ENCODE measurements around the gene PCSK6.

Gene PCSK6

GRCh38 chr15:101489599-101490407 lies at the start of gene PCSK6:
Gene PCSK6, minus strand, starts transcription at chr15:101489707. Its CDS starts 37 bp downstream, at chr15:101489670.
- DNase-seq, result no peak

GRCh38 chr15:101538996-101539395 lies 49.5 kb upstream of the PCSK6 start:
- no peak for DNase-seq

GRCh38 chr15:101538177-101538576 lies 48.7 kb upstream of the PCSK6 start:
- no peak for DNase-seq

- no peak for DNase-seq
Observed at GRCh38 chr15:101537483-101538080, 48.1 kb upstream of the PCSK6 start.

- no peak for DNase-seq
Observed at GRCh38 chr15:101536875-101537405, 47.4 kb upstream of the PCSK6 start.

- DNase-seq, result no peak
Observed at GRCh38 chr15:101536166-101536874, 46.8 kb upstream of the PCSK6 start.

GRCh38 chr15:101535170-101535902 lies 45.8 kb upstream of the PCSK6 start:
- no peak for DNase-seq

GRCh38 chr15:101534376-101534970 lies 45.0 kb upstream of the PCSK6 start:
- no peak for DNase-seq

GRCh38 chr15:101533371-101534140 lies 44.0 kb upstream of the PCSK6 start:
- no peak for DNase-seq

GRCh38 chr15:101532865-101533264 lies 43.4 kb upstream of the PCSK6 start:
- no peak for DNase-seq

- no peak for DNase-seq
Observed at GRCh38 chr15:101531170-101531569, 41.7 kb upstream of the PCSK6 start.

GRCh38 chr15:101530224-101530958 lies 40.9 kb upstream of the PCSK6 start:
- no peak for DNase-seq

GRCh38 chr15:101528917-101529299 lies 39.4 kb upstream of the PCSK6 start:
- DNase-seq, result no peak

GRCh38 chr15:101528108-101528916 lies 38.8 kb upstream of the PCSK6 start:
- no peak for DNase-seq

- no peak for DNase-seq
Observed at GRCh38 chr15:101526890-101527289, 37.4 kb upstream of the PCSK6 start.

- DNase-seq, result no peak
Observed at GRCh38 chr15:101526442-101526841, 36.9 kb upstream of the PCSK6 start.

- no peak for DNase-seq
Observed at GRCh38 chr15:101526021-101526420, 36.5 kb upstream of the PCSK6 start.

- no peak for DNase-seq
Observed at GRCh38 chr15:101525087-101525669, 35.7 kb upstream of the PCSK6 start.

- no peak for DNase-seq
Observed at GRCh38 chr15:101523560-101523940, 34.0 kb upstream of the PCSK6 start.
